CD4-positive, alpha-beta T cell treated with Interleukin-2 at 100 ng/mL for 4 hours (primary cell): ENCODE results near the gene ZIM2.

Source experiments
- DNase-seq: peaks from one replicate; pipeline ENCODE4 v3.0.0-alpha.2; 2020; ENCODE audit warnings: low spot score

Gene ZIM2

GRCh38 chr19:56808717-56809392 lies 31.7 kb downstream of the ZIM2 start:
- DNase-seq: no peak

- DNase-seq: no peak
Observed at GRCh38 chr19:56806639-56807038, 33.9 kb downstream of the ZIM2 start.

GRCh38 chr19:56778351-56778750 lies 62.2 kb downstream of the ZIM2 start:
- no peak for DNase-seq

GRCh38 chr19:56769650-56770049 lies 70.9 kb downstream of the ZIM2 start:
- no peak for DNase-seq

GRCh38 chr19:56765137-56765536 lies 75.4 kb downstream of the ZIM2 start:
- DNase-seq: no peak

GRCh38 chr19:56764196-56764695 lies 76.3 kb downstream of the ZIM2 start:
- DNase-seq: no peak

GRCh38 chr19:56760842-56761241 lies 79.7 kb downstream of the ZIM2 start:
- no peak for DNase-seq

- no peak for DNase-seq
Observed at GRCh38 chr19:56759531-56759930, 81.0 kb downstream of the ZIM2 start.

GRCh38 chr19:56751078-56751489 lies 89.4 kb downstream of the ZIM2 start:
- no peak for DNase-seq

- DNase-seq: no peak
Observed at GRCh38 chr19:56750658-56751057, 89.9 kb downstream of the ZIM2 start.

GRCh38 chr19:56748378-56748777 lies 92.1 kb downstream of the ZIM2 start:
- no peak for DNase-seq

- DNase-seq: no peak
Observed at GRCh38 chr19:56746367-56746766, 94.2 kb downstream of the ZIM2 start.

- DNase-seq: no peak
Observed at GRCh38 chr19:56740501-56740900, 100.0 kb downstream of the ZIM2 start.

GRCh38 chr19:56736571-56736970 lies 104.0 kb downstream of the ZIM2 start:
- DNase-seq: no peak

- no peak for DNase-seq
Observed at GRCh38 chr19:56732976-56733375, 107.5 kb downstream of the ZIM2 start.

- no peak for DNase-seq
Observed at GRCh38 chr19:56727677-56728076, 112.8 kb downstream of the ZIM2 start.

- no peak for DNase-seq
Observed at GRCh38 chr19:56725829-56726424, 114.6 kb downstream of the ZIM2 start.
